ENCODE results near the gene GIGYF2.
A peak's percentile ranks its signal among the peaks of the same experiment; 100 is the strongest.
"Not testable (repeated sequence)": the region's sequence is repeated elsewhere in the genome, so short reads cannot be mapped to it uniquely, and the experiment has no call there.

Gene GIGYF2

DNA sequence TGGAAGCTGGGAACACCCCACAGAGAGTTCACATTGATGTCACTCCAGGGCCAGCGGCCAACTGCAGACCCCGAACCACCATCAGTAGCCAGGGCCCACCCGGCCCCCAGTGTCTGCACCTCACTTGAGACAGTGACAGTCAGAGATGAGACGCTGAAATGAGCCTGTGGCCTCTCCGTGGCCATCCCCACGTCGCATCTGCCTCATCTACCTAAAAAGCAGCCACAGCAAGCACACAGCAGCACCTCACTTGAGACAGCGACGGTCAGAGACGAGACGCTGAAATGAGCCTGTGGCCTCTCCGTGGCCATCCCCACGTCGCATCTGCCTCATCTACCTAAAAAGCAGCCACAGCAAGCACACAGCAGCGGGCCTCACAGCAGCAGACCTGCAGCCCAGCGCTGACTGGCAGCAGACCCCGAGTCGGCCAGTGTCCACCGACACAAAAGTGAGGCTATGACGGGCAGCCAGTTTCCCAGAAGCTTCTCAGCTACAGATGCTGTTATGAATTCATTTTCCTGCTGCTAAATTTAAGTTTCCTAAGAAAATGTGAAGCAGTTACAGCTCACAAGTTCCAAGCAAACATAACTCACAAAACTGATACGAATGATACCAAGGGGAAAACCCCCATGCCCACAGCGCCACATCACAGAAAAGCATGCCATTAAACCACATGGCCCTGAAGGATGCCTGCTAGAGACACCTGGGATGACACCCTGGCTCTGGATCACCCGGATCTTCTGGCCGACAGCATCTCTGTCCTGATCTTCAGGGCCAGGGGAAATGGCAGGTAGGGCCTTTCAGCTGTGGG lies 200.7 kb downstream of the GIGYF2 start:
- DNase-seq, result no peak

- no peak for DNase-seq
These were observed 201.7 kb downstream of the GIGYF2 start for GRCh38 chr2:232898592-232899543.

GRCh38 chr2:232900811-232901735 lies 203.9 kb downstream of the GIGYF2 start:
- no peak for DNase-seq

DNA sequence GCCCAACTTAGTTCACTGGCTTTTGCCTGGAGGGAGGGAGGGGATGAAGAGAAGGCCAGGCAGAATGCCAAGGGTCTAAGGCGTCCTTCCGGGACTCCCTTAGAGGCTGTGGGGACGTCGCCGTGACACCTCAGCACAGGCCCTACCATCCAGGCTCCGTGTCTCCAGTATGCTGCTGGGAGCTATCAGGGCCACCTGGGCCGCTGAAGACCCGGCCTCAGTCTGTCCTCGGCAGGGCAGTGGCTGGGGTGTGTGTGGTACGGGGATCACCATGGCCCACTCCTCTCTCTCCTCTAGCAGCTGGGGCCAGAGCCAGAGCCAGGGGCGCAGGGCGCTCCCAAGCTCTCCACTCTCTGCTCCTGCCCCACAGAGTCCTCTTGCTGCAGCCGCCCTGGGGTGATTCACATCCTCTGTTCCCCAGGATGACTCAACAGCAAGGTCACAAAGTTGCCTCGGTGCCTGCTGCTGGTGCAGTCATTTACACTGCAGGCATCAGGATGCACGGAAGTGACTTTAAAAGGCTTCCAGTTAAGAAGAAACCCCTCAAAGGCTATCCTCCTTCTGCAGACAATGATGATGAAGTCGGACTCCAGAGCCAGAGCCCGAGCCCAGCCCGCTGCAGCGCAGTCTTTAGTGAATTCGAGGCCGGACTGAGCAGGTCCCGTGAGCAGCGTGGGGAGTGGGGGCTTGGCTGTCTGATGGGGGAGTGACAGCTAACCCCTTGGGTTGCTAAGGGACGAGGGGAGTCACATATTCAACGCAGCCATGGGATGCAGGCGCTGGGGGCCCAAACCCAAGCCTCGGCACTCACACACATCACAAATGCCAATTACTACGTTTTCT lies 204.8 kb downstream of the GIGYF2 start:
- no peak for DNase-seq

DNA sequence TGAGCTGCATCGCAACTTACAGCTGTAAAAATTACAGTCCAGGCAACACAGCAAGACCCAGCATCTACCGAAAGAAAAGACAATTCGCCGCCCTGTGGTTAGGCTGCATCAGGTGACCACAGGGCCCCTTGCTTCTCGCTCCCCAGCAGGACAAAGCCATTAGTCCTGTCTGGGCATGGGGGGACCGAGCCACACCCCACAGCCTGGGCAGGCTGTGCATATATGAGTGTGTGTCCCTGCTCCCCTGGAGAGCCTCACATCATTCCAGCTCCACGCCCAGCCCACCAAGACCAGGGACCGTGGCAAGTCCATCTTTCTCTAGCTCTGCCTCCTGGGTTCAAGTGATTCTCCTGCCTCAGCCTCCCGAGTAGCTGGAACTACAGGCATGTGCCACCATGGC lies 206.9 kb downstream of the GIGYF2 start:
- no peak for DNase-seq

GRCh38 chr2:232906867-232907717 lies 210.0 kb downstream of the GIGYF2 start:
- peak; percentile 38 for DNase-seq

DNA sequence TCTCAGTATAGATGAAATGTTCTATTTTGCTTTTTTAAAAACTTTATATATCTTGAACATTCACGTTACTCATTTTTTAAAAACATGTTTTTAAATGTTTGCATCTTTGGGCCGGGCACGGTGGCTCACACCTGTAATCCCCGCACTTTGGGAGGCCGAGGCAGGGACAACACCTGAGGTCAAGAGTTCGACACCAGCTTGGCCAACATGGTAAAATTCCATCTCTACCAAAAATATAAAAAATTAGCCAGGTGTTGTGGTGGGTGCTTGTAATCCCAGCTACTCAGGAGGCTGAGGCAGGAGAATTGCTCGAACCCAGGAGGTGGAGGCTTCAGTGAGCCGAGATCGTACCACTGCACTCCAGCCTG lies 210.6 kb downstream of the GIGYF2 start:
- DNase-seq, result not testable (repeated sequence)

- no peak for DNase-seq
These were observed 211.6 kb downstream of the GIGYF2 start for GRCh38 chr2:232908695-232909094.
